NT2/D1 (cell line): ENCODE data around the gene RAB11B.

ENCODE experiments used
- DNase-seq: peaks from one replicate; pipeline ENCODE4 v3.0.0-alpha.2; 2011; ENCODE audit warnings: low read depth, low spot score
- H3K27me3 ChIP-seq: 2 replicates; pipeline ENCODE4 v1.6.0; 2011; ENCODE audit warnings: mild to moderate bottlenecking; ENCODE audit not compliant: insufficient read length, insufficient read depth
- H3K36me3 ChIP-seq: 2 replicates; pipeline ENCODE4 v1.6.1; 2011; ENCODE audit warnings: mild to moderate bottlenecking, low read length, mixed read lengths; ENCODE audit not compliant: insufficient read depth, insufficient read length
- H3K4me1 ChIP-seq: 2 replicates; pipeline ENCODE4 v1.5.1; 2011; ENCODE audit not compliant: insufficient read depth, insufficient read length
- H3K4me3 ChIP-seq: 2 replicates; pipeline ENCODE4 v1.5.1; 2011; ENCODE audit warnings: low read depth; ENCODE audit not compliant: insufficient read length
- H3K9ac ChIP-seq: 2 replicates; pipeline ENCODE4 v1.6.0; 2011; ENCODE audit warnings: low read depth; ENCODE audit not compliant: insufficient read length
- H3K9me3 ChIP-seq: 2 replicates; pipeline ENCODE4 v1.5.1; 2011; ENCODE audit warnings: mild to moderate bottlenecking, low read length; ENCODE audit not compliant: insufficient read depth
- SUZ12 ChIP-seq: IDR thresholded peaks from 2 replicates; pipeline ENCODE4 v1.6.1; 2011; ENCODE audit not compliant: insufficient read length, insufficient read depth; ENCODE audit errors: extremely low read depth
- YY1 ChIP-seq: IDR thresholded peaks from 2 replicates; pipeline ENCODE4 v1.6.1; 2011; ENCODE audit not compliant: insufficient read length, insufficient read depth
- ZNF274 ChIP-seq: IDR thresholded peaks from 2 replicates; pipeline ENCODE4 v1.6.1; 2011; ENCODE audit warnings: mild to moderate bottlenecking, low read depth, low read length

Gene RAB11B

DNA sequence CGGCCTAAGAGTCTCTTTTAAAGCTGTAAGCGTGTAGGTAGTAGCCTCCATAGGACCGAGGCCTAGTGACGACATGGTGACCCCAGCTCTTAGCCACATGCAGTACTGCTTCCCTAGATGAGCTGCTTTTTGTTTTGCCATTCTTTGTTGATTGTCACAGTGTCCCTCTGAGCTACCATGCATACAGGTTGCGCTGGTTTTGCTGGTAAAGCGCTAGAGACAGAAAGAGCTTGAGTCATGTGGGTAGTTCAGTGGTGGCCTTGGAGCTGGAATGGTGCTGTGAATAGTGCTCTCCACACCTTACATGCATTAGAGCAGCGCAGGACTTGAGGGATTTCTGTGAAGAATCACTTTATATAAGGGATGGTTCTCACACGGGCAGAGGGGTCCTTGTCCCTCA is 59.7 kb downstream of the RAB11B start:
- no peak for TF ChIP-seq ZNF274
- no peak for TF ChIP-seq YY1
- no peak for TF ChIP-seq SUZ12
- Histone ChIP-seq H3K36me3 (peaks cover 65% of the 10 kb centered on the region), H3K9ac (no peak overlapping the region), H3K4me1 (no peaks in the 10 kb centered on the region), H3K4me3 (no peak overlapping the region), H3K27me3 (no peaks in the 10 kb centered on the region), H3K9me3 (no peaks in the 10 kb centered on the region)
- no peak for DNase-seq

DNA sequence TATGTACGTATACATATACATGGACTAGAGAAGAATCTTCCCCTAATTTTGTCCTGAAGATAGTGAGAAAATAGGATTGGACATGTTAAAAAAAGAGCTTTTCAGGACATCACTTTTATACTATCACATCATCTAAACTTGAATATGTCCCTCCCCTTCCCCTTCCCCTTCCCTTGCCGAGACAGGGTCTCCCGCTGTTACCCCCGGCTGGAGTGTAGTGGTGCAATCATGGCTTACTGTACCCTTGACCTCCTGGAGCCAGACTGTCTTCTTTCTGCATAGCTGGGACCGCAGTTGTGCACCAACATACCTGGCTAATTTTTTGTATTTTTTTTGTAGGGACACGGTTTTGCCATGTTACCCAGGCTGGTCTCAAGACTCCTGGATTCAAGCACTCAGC is 61.2 kb downstream of the RAB11B start:
- no peak for DNase-seq
- TF ChIP-seq YY1 (no peak), SUZ12 (no peak), ZNF274 (no peak)
- peaks cover 72% of the 10 kb centered on the region for H3K36me3 ChIP-seq
- no peaks in the 10 kb centered on the region for H3K27me3 ChIP-seq
- H3K4me1 ChIP-seq = no peaks in the 10 kb centered on the region
- no peak overlapping the region for H3K9ac ChIP-seq
- no peak overlapping the region for H3K4me3 ChIP-seq
- H3K9me3 ChIP-seq = no peaks in the 10 kb centered on the region

DNA sequence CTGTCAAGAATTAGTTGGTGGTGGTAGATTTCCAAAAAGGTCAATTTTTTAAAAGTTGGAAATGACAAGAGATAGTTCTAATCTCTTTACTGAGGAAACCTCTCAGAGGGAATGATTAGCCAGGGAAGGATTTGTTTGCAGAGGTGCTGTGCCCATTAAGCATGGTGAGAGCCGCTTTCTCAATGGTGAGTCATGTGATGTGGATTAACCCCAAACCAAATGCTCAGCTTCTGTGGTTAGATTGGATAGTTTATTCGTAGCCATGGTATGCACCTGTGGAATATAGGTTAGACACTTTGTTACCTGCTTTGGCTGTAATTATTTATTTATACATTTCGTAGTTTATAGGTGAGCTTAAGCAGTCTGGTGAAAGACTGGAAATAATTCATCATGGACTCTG is 61.7 kb downstream of the RAB11B start:
- Histone ChIP-seq H3K4me1 (no peaks in the 10 kb centered on the region), H3K36me3 (peaks cover 72% of the 10 kb centered on the region), H3K9me3 (no peaks in the 10 kb centered on the region), H3K9ac (no peak overlapping the region), H3K4me3 (no peak overlapping the region), H3K27me3 (no peaks in the 10 kb centered on the region)
- no peak for DNase-seq
- TF ChIP-seq SUZ12 (no peak), ZNF274 (no peak), YY1 (no peak)

DNA sequence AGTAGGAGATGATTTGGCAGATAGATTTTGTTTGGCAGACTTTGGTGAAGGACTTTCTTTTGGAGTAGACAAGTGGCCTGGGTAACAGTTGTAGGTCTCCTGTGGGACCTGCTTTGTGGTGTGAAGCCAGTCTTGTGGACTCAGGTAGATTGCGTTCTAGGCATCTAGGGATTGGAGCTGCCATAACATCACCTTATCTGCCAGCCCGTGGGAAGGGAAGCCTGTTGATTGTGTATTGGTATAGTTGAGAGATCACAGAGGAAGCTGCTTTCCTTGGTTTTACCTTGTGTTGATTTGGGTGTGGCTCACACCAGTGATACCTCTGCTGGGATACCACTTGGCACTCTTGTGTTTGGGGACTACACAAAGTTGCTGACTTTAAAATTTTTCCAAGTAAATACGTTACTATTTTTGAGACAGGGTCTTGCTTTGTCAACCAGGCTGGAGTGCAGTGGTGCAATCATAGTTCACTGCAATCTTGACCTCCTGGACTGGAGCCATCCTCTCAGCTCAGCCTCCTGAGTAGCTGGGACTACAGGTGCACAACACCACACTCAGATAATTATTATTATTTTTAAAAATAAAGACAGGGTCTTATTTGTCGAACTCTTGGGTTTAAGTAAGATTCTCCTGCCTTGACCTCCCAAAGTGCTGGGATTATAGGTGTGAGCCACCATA is 62.4 kb downstream of the RAB11B start:
- H3K4me3 ChIP-seq = no peak overlapping the region
- no peaks in the 10 kb centered on the region for H3K4me1 ChIP-seq
- H3K9ac ChIP-seq = no peak overlapping the region
- no peaks in the 10 kb centered on the region for H3K9me3 ChIP-seq
- H3K36me3 ChIP-seq = peaks cover 71% of the 10 kb centered on the region
- H3K27me3 ChIP-seq = no peaks in the 10 kb centered on the region
- TF ChIP-seq ZNF274 (no peak), YY1 (no peak), SUZ12 (no peak)
- no peak for DNase-seq

DNA sequence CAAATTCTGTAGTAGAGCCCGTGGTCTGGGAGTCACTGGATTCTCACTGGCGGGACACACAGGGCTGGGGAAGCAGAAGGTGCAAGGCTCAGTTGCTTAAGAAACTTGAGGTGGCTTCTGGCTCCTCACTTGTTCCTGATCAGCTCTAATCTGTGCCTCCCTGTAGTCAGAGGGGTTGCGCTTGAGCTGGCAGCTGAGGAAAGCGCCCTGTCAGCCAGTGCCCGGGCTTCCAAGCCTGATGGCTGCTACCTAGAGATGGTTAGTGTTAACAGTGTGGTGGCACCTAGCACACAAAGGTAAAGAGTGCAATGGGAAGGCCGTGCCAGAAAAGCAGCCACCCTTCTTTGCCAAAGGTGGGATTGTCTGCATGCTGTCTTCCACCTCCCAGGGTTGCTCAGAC is 63.5 kb downstream of the RAB11B start:
- Histone ChIP-seq H3K4me3 (no peak overlapping the region), H3K4me1 (no peaks in the 10 kb centered on the region), H3K36me3 (peaks cover 71% of the 10 kb centered on the region), H3K27me3 (no peaks in the 10 kb centered on the region), H3K9me3 (no peaks in the 10 kb centered on the region), H3K9ac (no peak overlapping the region)
- no peak for DNase-seq
- no peak for TF ChIP-seq ZNF274
- TF ChIP-seq SUZ12 = no peak
- TF ChIP-seq YY1 = no peak
